SH-SY5Y (cell line): ENCODE data around the gene TLL1.

Experiments
- GATA2 ChIP-seq: IDR thresholded peaks from 2 replicates; pipeline ENCODE4 v1.6.1; 2011; ENCODE audit warnings: mild to moderate bottlenecking, low read depth, low read length
- GATA3 ChIP-seq: IDR thresholded peaks from 2 replicates; pipeline ENCODE4 v1.6.1; 2011; ENCODE audit warnings: low read depth, mild to moderate bottlenecking, low read length, moderate library complexity

The TLL1 gene

DNA sequence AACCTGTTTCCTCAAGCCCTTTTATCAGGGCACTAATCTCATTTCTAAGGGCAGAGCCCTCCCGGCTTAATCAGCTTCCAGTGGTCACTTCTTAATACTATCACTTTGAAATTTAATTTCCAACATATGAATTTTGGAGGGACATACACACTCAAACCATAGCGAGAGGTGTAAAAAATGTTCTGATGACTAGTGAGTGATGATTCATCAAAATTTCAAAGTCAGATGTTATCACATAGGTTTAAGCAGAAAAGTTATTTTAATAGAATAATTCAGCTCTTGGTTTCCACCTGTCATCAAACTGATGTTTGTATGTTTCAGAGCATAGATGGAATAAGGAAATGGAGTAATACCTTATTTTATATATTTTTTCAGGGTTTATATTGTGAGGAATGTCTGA is 161.9 kb downstream of the TLL1 start:
- TF ChIP-seq GATA2 (no peak), GATA3 (no peak)

DNA sequence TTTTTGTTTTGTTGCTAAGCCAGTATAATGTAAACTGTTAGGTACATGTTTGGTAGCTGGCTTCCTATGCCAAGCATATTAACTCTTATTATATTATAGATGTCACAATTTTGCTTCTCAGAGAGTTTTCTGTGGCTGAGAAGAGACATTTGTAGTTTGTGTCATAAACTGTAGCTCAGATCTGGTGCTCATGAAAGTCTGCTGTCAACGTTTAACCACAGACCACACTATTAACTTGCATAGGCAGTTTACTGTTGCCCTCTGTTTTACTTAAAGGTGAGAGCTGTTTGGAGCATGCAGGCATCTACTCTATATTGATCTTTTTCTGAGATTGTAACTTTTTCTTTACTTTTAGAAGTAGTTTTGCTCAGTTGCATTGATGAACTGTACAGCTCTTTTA is 166.8 kb downstream of the TLL1 start:
- TF ChIP-seq GATA2 (no peak), GATA3 (no peak)

DNA sequence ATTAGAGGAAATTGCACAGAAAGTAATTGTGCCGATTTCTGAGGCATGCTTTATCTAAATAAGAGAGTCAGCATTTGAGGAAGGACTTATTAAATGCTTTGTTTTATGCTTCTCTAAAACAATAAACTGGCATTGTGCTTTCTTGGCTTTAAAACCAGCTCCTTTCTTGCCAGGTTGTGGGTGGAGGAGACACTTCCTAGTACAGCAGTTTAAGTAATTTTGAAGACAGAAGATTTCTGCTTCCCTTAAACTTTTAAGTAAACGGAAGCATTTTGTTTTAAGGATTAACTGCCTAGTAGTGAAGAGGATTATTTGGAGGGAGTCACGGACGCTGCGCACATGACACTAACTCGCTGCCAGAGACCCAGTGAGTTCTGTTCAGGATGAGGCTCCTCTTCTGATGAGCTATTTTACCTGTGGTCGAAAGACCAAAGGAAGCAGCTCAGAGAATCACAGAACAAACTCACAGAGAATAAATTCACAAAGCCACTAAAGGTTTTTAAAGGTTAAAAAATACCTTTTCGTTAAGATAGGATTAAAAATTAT is 169.5 kb downstream of the TLL1 start:
- TF ChIP-seq GATA3, result no peak
- no peak for TF ChIP-seq GATA2

DNA sequence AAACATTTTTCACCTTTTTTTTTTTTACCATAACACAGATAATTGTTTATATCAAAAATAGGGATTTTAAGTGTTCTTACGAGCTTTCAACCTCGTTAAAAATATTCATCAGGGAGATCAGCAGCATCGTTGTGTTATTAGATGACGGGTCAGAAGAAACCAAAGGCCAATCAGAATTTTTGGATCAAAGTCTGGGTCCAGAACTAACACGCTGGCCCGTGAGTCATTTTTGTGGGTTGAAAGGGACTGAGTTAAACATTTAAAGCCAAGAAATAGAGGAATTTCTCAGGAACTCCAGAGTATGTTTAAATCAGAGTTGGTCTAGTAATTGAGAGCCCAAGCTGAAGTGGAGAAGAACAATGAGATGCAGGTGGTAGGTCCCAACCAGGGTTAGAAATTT is 170.8 kb downstream of the TLL1 start:
- TF ChIP-seq GATA2, result no peak
- TF ChIP-seq GATA3, result no peak

DNA sequence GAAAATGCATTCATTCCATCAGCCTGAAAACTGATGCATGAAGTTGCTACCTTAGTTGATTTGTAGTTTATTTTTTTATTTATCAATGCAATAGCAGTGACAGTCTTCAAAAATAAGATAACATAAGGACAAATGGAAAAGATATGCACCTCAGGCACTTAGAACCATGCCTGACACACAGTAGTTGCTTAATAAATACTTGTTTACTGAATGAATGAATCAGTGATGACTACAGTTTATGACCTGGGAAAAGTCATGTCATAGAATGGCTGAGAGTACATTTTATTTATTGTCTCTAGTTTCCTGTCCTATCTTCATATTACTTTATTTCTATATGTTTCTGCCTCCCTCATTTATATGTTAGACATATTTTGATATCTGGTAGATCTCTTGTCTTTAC is 171.8 kb downstream of the TLL1 start:
- TF ChIP-seq GATA3 (no peak), GATA2 (no peak)

DNA sequence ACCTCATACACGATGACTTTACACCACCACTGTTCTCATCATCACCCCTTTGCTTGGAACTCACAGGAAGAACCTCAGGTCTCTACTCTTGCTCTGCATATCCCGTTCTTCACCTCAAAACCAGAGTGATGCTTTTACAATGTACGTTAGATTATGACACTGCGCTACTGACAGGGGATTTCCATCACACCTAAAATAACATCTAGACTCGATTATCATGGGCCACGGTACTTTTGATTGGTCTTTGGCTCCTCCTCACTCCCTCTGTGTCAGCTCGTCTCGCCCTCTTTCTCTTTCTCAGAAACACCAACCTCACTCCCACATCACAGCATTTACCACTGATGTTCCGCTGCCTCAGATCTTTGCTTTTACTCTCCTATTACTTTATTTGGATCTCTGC is 172.4 kb downstream of the TLL1 start:
- no peak for TF ChIP-seq GATA3
- no peak for TF ChIP-seq GATA2

DNA sequence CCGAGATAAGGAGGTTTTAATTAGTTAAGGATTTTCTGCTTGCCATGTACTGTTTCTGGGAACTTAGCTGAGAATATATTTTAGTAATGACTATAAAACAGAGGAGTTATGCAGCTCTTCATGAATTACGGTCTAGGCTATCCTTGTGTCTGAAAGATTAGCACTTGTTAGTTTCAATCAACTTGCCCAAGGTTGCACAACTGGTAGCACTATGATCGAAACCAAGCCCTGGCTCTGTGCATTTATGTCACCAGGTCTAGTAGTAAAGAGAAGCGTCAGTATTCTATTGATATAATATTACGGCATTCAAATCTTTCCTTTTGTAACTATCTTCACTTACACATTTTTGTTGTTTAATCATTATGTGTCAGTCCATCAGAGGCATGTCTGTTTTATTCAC is 176.0 kb downstream of the TLL1 start:
- no peak for TF ChIP-seq GATA3
- no peak for TF ChIP-seq GATA2

DNA sequence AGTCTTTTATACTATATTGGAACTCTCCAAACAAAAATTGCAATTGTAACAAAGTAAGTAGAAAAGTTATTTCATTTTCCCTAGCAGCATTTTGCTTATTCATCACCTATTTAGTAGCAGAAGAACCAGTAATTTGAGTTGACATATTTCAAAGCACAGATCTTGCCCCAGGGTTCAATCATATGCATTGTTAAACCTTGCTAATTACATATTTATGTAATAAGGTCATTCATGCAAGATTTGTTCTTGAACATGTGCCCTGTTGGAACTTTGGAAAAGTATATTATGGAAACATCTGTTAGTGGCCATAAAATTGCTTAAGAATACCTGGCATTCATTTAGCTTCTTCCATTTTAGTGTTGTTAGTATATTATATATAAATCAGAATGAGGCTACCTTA is 191.7 kb downstream of the TLL1 start:
- TF ChIP-seq GATA2, result no peak
- no peak for TF ChIP-seq GATA3

DNA sequence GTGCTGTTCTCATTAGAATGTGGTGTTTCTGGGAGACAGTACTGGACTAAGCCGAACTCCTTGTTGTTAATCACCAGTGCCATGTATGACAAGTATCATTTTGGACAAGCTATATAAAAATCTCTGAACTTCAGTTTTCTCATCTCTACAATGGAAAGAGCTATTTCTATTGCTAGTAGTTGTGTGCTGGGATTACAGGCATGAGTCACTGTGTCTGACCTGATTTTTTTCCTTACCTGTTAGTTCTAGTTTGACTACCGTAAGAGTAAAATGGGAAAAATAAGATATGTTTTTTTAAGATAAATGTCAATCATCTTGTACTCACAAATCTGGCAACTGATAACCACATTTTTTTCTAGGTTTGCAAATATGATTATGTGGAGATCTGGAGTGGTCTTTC is 192.3 kb downstream of the TLL1 start:
- no peak for TF ChIP-seq GATA2
- no peak for TF ChIP-seq GATA3

DNA sequence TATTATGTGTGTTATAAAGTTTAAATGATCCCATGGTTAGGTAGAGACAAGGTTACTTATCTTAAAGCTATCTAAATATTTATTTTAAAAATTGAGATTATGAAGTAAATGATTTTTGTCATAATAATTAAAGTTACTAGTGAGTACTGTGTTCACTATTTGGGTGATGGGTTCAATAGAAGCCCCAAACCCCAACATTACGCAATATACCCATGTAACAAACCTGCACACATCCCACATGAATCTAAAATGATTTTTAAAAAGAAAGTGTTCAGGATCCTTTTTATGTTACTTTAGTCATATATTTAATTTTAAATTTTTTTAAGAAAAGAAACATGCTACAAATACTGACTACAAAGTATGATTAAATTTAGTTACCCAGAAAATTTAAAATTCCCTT is 193.9 kb downstream of the TLL1 start:
- no peak for TF ChIP-seq GATA3
- TF ChIP-seq GATA2, result no peak

DNA sequence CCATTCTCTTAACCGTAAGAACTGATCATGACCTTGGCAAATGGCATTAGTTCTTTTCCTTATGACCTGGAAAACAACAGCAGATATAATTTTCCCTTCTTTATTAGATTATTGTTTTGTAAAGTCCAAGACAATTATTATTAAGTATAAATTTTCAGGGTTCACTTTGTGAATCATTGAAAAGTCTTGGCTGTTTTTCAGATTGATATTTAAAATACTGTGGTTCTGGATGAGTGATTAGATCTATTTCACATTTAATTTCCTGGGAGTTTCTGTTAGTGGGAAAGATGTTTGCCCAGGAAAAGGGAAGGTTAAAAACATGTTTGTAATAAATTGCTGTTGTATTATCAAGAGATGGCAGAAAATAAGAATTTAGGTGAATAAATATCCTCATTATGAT is 194.9 kb downstream of the TLL1 start:
- TF ChIP-seq GATA3 (no peak), GATA2 (no peak)

DNA sequence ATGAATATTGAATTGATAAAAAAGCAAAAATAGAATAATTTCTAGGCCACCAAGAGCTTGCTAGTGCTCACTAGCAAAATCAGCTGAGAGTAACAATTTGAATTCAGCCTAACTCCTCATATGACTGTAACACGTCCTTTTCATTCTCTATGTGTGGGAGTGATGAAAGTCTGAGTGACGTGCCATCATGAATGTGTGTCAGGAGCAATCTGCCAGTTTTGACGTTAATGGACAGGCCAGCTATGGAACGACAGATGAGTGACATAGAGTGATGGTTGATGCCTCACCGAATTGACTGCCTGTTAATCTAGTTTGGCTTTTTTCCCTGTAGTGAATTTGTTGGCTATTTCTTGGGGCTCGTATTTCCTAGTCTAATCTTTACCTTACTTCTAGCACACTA is 200.7 kb downstream of the TLL1 start:
- TF ChIP-seq GATA3 (no peak), GATA2 (no peak)

DNA sequence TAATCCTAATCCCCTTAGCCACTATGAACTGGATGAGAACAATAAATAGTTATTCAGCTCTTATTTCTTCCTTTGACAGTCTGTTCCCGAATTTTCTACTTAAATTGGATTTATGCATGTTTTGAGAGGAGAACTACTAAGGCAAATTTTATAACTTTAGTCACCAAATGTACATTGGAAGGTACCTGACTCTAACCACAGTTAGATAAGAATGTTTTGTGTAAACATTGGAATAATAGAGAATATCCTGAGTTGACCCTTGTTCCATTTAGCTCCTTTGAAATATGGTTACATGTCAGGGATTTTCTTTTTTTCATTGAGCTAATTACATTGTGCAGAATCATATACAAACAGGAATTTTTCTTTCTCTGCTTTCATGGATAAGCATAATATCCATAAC is 202.6 kb downstream of the TLL1 start:
- TF ChIP-seq GATA2, result no peak
- no peak for TF ChIP-seq GATA3

DNA sequence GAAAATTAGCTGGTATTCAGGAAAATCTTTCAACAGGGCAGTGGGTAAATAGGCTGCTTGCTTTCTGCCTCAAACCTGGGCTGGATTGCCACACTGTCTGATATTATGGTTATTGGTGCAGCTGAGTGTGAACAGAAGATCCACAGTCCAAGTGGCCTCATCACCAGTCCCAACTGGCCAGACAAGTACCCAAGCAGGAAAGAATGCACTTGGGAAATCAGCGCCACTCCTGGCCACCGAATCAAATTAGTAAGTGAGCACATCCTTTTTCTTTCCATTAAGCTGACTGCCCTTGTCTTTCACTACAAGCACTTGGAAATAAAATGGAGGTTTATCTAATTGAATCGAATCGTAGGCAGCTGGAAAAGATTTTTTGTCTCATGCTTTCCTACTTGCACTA is 204.7 kb downstream of the TLL1 start:
- no peak for TF ChIP-seq GATA3
- no peak for TF ChIP-seq GATA2

DNA sequence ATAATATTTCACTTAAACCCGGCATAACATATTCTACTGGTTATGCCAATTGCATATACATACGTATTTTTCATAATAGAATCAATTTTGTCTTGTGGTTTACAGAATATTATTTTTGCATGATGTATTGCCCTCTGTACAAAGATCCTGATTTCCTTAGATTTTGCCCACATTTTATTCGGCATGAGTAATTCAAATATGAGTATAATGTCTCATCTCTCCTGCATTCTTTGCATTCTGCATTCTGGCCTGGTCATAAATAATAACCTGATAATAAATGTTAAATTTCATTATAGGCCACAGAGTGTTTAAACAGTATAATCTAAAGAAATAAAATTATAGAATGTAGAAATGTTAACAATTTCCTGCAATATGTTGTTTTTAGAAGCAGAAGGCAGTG is 205.3 kb downstream of the TLL1 start:
- TF ChIP-seq GATA3, result no peak
- no peak for TF ChIP-seq GATA2

DNA sequence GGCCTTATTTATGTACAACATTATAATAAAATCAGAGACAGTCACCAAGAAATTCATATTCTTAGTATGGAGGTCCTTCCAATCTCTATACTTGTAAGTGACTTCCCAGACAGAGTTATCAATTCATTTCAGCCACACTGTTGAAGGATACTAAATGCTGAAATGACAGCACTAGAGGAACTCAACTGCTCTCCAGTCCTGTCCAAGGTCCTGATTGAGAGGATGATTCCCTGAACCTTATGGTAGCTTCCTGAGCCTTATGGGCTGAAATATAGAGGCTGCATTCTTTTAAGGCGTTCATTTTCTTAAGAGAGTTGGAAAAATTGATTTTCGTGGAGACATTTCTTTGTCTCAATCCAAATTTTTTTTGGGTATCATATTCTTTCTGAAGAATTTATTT is 205.9 kb downstream of the TLL1 start:
- TF ChIP-seq GATA3, result no peak
- TF ChIP-seq GATA2, result no peak

DNA sequence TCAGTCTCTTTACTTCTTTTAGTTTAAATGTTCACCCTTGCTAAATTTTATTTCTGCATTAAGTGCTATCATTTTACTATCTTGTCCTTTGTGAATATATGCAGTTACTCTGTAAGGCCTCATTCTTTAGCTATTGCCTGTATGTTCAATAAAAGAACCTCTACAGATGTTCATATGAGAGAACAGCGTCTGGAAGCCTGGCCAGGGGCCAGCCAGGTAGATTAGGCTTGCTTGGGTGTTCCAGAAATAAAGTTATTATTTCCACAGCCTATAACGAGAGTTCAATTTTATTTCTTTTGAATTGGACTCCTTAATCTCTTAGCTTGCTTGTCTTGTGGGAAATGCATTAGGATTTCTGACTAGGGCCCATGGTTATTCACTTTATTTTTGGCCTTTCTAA is 214.5 kb downstream of the TLL1 start:
- no peak for TF ChIP-seq GATA3
- TF ChIP-seq GATA2, result no peak
